Measurements from ENCODE around the gene LIN28B.
"Not testable (repeated sequence)": the region's sequence is repeated elsewhere in the genome, so short reads cannot be mapped to it uniquely, and the experiment has no call there.

The LIN28B gene

DNA sequence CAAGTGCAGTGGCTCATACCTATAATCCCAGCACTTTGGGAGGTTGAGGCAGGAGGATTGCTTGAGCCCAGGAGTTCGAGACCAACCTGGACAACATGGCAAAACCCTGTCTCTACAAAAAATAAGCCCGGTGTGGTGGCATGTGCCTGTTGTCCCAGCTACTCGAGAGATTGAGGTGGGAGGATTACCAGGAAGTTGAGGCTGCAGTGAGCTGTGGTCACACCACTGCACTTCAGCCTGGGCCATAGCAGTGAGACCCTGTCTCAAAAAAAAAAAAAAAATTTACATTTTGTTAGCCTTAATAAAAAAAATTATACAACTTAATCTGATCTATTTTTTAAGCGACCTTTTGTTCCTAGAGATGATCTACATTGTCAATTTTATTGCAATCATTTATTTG, 56.6 kb downstream of the LIN28B start:
- DNase-seq (ENCODE audit: low read depth, low spot score) = not testable (repeated sequence)

DNA sequence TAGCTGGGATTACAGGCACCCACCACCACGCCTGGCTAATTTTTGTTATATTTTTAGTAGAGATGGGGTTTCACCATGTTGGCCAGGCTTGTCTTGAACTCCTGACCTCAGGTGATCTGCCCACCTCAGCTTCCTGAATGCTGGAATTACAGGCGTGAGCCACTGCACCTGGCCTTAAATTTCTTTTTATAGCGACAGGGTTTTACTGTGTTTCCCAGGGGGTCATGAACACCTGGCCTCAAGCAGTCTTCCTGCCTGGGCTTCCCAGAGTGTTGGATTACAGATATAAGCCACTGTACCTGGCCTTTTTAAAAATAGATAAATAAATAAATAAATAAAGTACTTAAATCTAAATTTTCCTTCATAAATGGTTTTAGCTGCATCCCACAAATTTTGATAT, 57.5 kb downstream of the LIN28B start:
- DNase-seq (ENCODE audit: low read depth, low spot score) = no peak

DNA sequence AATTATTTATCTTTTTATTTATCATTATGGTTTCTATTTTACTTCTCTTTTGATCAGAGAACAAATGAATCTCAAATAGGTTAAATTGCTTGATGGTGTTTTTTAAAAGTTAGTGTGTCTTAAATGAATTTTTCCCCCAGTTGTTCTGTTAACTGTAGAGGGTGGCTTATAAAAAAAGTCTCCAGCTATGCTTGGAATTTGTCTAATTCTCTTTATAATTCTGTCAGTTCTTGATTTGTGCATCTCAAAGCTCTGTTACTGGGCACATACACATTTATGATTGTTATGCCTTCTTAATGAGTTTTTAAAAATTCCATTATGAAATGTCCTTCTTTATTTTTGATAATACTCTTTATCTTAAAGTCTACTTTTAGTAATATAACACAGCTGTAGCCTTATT, 58.0 kb downstream of the LIN28B start:
- DNase-seq (ENCODE audit: low read depth, low spot score) = no peak

DNA sequence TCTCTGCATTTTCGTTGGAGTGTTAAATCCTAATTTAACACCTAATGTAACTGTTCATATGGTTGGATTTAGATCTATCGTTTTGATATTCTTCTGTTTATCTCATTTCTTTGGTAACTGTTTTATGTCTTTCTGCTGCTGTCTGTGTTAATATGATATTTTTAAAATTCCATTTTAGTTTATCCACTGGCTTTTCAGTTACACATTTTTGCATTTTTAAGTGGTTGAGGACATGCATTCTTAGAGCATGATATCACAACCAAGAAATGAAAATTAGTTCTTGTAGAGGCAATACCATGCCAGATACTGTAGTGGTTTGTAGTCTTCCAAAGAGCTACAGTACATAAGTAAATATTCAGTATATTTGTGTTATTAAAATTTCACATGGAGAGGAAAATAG, 58.6 kb downstream of the LIN28B start:
- no peak for DNase-seq (ENCODE audit: low read depth, low spot score)

DNA sequence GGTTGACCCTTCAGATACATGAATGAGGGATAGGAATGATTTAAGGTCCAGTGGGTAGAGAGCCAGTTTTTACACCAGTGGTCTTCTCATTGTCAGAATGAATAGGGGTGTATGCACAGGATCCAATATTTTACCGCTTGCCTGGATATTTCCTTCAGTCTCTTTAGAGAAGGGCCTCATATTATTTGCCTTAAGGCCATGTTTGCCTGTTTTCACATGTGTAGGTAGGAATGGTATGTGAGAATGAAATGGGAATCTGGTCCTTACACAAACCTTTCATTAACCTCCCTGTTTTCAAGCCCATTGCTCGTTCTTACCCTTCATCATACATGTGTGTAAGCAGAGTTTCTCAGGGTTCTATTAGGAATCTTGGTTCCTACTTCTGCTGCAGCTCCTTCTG, 62.4 kb downstream of the LIN28B start:
- DNase-seq (ENCODE audit: low read depth, low spot score) = no peak

DNA sequence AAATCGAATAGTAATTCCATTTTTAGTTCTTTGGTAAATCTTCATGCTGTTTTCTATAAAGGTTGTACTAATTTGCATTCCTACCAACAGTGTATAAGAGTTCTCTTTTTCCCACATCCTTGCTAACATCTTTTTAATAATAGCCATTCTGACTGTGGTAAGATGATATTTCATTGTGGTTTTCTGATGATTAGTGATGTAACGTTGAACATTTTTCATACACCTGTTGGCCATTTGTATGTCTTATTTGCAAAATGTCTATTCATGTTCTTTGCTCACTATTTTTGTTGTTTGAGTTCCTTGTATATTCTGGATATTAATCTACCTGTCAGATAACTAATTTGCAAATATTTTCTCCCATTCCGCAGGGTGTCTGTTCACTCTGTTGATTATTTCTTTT, 64.5 kb downstream of the LIN28B start:
- no peak for DNase-seq (ENCODE audit: low read depth, low spot score)

DNA sequence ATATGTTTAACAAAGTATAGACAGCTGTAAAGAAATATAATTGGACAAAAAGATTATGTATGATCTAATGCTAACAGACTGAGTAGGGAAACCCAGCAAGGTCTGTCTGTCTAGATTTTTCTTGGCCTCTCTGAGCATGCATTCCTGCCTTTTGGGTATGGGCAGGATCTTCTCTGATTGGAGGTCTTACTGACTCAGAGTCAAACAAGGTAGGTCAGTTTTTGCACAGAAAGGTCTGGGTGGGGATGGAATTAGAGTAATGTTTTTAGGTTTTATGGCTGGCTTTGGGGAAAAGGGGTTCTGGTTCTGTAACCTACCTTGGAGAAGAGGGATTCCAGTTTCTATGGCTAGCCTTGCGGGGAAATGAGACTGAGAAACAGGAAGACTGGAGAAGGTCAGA, 65.5 kb downstream of the LIN28B start:
- DNase-seq (ENCODE audit: low read depth, low spot score) = no peak

DNA sequence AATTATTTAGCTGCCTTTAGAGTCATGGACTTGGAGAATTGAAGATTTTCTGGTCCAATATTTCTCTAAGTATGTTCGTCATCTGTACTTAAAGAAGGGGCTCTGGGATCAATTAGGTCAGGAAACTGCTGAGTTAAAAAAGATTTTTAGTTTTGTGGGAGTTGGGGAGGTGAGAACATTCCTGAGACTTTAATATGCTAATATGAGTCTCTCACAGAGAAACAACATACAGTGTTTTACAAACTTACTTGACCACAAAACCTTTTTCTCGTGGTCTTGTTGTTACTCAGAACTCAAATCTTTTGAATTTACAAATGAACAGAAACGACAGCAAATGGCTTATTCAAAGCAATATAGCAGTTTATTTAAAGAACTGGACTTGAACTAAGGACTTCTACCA, 67.9 kb downstream of the LIN28B start:
- DNase-seq (ENCODE audit: low read depth, low spot score) = no peak

DNA sequence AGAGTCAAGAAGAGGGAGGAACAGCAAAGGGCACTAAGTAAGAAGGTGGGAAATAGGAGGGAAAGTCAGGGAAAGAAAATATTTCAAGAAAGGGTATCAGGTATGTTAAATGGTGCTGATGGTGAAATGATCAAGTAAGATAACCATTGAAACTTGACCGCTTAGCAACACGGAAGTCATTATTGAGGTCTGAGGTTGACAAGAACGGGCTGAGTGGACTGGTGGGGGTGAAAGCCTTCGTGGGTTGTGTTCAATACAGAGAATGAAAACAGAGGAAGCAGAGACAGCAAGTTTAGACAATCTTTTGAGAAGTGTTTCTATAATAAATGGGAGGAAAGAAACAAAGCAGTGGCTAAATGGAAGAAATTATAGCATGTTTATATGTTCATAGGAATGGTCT, 72.0 kb downstream of the LIN28B start:
- no peak for DNase-seq (ENCODE audit: low read depth, low spot score)

DNA sequence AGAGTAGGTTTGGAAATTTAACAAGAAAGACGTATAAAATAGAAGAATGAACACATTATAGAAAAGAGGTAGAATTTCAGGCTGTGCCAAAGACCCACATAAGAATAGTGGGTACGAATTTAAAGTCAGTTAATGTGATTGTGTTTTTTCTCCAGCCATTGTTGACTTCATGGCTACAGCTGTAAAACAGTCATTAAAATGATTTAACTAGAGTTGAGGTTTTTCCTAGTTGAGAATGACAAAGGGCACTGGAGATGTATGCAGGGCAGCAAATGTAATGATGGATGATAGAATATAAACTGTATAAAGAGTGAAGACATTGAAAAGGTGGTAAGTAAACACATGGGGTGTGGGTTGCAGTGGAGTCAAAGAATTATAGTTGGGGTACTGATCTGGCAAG, 72.7 kb downstream of the LIN28B start:
- no peak for DNase-seq (ENCODE audit: low read depth, low spot score)

DNA sequence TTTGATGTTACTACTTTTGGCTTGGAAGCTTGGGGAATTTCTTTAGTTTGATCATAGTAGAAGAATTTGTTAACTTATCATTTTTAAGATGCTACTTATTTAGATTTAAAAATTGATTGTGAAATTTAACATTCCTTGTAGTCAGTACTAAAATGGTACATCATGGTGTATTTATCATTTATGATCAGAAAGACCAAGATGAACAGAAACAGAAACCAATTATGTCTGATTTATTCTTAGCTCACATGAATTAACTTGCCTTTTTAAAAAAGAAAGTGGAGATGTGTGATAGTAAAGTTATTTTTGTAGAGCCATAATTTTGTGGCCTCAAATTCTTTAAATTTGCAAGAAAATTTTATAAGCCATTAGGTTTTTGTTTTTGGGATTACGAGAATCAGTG, 77.6 kb downstream of the LIN28B start:
- DNase-seq (ENCODE audit: low read depth, low spot score) = no peak

DNA sequence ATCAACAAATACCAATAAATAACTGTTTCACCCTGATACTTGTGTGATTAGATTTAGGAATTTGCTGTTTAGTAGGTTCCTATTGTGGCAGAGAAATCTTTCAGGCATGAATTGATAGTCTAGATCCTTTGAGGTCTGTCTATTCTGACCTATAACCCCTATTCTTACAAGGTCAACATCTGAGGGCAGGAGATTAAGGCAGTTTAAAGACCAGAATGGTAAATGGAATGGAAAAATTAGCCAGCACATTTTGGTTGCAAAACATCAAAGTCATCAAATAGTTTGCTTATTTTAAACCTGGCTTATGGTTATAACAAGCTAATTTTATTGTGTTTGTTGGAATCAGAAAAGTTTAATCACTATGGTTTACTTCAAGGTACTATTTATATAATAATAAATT, 78.4 kb downstream of the LIN28B start:
- no peak for DNase-seq (ENCODE audit: low read depth, low spot score)

DNA sequence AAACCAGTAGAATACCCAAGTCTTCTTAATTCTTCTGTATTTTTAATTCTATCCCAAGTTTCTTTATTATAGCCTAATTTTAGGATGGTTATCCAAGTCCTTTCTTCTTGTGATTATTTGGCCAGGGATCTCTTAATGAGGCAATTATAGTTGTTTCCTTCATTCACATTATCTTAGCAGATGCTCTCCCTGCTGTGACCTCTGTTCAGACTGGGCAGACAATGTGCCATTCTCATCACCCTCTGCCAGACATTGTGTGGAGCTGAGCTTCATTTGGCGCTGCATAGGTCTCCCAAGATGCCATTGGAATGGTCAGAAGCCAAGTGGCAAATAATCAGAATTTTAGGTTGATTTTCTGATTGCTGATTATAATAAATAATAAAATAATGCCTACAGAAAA, 79.4 kb downstream of the LIN28B start:
- no peak for DNase-seq (ENCODE audit: low read depth, low spot score)

DNA sequence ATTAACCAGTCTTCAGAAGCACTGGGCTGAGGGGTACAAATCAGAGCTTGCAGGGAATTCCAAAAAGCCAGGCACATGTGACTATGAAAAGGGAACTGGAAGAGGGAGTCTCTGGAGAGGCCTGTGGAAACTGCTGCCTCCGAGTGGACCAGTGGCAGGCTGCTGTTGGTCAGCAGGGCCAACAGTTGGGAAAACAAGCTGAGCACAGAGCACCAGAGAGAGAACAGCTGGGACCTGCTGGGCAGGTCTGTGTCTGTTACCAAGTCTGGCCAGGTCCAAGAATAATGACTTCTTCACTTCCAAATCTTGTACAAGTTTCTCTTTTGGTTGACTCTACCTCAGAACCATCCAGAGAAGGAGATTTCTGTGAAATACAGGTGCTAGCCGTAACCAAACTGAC, 81.4 kb downstream of the LIN28B start:
- no peak for DNase-seq (ENCODE audit: low read depth, low spot score)

DNA sequence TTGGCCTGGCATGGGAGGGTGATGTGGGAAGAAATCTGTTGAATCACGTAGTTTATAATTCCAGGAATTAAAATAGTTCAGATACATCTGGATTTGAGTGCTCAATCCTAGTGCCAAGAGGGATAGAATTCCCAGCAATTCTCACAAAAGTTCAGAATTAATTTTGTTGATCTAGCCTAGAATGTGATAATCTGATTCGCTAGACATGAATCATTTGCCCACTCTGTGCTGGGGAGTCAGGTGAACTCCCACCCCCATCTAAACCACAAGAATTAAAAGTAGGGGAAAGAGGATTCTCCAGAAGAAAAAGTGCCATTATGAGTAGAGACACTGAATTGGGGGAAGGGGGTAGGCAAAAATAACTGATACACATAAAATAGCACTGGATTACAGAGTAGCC, 85.0 kb downstream of the LIN28B start:
- DNase-seq (ENCODE audit: low read depth, low spot score) = no peak

DNA sequence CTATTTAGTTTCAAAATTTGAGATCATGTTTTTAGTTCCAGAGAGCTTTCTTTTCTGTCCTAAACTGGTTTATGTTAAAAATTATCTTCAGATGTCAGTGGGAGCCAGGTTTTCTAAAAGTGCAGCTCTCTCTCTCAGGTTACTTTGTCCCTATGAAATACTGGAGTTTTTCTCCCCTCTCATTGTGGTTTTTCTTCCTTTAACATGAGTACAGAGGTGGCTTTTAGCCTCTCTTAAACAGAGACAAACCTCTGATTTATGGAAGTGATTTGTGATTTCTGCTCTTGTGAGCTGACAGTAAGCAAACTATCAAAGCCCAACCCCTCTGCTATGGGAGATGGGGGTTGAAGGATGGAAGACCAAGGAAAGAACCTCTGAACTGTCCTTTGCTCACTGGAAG, 85.7 kb downstream of the LIN28B start:
- DNase-seq (ENCODE audit: low read depth, low spot score) = no peak

DNA sequence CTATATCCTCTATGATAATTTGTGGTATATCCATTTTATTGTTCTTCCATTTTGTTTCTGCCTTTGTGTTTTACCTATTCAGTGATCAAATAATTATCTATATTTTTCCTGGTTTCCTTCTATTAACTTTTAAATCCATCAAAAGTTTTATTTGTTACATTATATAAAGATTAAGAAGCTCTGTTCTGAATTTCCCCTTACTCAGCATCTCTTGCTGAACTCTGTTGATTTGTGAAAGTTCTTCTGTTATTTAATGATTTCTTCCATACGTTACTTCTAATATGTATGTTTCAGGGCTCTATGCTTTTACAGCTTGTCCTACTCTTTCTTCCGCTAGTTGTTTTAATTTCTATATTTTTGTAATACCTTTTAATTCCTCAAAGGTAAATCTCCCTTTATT, 87.1 kb downstream of the LIN28B start:
- no peak for DNase-seq (ENCODE audit: low read depth, low spot score)

DNA sequence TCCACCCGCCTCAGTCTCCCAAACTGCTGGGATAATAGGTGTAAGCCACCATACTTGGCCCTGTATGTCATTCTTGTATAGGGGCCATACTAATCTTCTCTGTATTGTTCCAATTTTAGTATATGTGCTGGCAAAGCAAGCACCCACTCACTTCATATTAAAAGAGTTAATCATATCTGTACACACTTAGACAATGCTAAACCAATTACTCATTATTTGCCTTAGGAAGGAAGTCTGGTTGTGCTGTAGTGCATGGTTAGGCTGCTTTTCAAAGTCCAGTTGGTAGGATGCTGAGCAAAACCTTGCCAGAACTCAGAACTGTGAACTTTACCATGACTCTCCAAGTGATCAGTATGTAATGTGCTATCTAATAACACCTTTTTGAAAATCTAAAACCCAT, 88.6 kb downstream of the LIN28B start:
- no peak for DNase-seq (ENCODE audit: low read depth, low spot score)

DNA sequence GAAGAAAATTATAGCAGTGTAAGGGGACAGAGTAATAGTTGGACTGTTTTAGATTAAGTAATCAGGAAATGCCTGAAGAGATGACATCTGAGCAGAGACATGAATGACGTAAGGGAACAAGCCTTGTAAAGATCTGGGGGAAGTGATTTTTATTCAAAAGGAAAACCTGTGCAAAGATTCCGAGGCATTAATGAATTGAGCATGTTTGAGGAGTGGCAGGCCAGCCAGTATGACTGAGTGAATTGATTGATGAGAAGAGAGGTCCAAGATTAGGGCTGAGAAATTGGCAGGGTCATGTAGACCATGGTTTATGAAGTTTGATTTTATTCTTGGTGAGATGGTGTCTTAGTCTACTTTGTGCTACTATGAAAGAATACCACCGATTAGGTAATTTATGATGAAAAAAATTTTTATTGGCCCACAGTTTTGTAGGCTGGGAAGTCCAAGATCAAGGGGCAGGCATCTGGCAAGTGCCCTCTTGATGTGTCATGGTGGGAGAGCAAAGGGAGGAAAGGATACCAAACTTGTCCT, 95.1 kb downstream of the LIN28B start:
- DNase-seq (ENCODE audit: low read depth, low spot score) = no peak

DNA sequence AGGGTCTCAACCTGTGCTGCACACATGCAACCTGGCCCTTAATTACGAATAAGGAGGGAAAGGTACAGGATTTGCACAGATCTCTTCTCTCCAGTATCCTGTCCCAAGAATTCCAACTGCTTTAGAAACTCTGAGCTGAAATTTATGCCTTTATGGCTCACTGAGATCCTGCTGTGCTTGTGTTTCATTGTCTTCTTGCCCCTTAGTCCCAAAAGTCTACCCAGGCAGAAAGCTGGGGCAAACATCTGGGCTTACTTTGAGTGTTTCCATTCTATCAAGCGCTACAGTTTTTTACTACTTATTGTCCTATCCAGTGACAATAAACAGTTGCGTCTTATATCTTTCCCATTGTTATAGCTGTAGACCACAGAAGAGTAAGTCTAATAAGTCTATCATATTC, 99.7 kb downstream of the LIN28B start:
- no peak for DNase-seq (ENCODE audit: low read depth, low spot score)

DNA sequence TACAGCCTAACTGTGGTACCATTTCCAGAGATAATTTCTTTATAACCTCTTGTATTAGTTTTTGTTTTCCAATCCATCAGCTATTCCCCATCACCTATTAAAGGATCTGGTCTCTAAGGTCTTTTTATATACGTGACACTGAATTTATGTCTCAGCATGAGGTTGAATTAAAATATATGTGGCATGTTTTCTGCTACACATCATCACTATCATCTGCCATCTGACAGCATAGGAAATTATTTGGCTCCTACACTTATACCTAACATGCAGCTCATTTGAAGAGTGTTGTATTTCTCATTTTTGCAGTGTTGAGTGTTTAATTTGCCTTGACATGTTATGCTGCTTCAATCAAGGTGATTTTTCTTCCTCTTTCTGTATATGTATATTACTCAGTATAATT, 100.3 kb downstream of the LIN28B start:
- no peak for DNase-seq (ENCODE audit: low read depth, low spot score)

DNA sequence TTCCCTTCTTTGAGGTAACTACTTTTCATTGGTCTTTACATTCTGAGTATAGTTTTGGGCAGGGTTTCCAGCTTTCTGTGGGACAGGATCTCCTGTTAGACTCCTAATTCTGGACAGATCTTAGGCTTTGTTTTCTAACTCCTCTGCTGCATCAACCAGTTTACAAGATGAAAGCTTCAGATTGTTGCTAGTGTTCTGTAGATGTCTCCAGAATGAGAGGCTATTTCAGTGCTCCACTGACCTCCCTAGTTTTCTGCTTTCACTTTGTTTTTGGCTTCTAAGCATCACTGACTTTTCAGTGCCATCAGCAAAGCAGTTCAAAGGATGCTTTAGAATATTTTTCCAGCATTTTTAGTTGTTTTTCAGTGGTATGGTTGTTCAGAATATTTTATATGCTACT, 101.4 kb downstream of the LIN28B start:
- DNase-seq (ENCODE audit: low read depth, low spot score) = no peak

DNA sequence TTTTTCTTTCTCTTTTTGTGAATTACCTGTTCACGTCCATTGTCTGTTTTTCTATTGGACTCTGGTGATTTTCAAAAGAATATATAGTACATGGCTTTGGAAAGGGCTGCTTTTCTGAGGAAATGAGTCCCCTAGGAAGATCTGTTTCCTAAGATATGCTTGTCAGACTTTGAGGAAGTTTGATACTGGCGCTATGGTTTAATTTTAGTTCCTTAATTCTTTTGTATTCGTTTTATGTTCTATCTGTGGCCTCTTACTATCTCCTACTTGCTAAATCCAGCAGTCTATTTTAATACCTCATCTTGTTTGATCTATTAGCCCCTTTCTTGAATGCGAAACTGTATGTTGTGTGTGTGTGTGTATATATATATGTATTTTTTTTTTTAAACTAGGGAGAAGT, 101.9 kb downstream of the LIN28B start:
- no peak for DNase-seq (ENCODE audit: low read depth, low spot score)

DNA sequence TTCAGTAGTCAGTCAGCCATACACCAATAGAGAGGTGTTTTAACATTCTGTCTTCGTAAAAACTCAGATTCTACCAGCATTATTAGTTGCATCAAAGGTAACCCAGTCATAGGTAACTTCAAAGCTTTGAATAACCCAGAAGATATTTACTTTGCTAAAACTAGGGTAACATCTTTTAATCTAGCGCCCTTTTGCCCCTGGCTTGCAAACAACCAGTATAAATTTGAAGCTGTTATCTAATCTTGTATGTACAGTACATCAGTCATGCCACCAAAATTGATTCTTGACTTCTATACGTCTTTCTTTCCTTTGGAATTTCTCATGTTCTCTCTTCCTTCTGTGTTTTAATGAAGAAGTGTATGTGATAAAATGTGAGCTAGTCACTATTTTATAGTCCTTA, 109.3 kb downstream of the LIN28B start:
- no peak for DNase-seq (ENCODE audit: low read depth, low spot score)

DNA sequence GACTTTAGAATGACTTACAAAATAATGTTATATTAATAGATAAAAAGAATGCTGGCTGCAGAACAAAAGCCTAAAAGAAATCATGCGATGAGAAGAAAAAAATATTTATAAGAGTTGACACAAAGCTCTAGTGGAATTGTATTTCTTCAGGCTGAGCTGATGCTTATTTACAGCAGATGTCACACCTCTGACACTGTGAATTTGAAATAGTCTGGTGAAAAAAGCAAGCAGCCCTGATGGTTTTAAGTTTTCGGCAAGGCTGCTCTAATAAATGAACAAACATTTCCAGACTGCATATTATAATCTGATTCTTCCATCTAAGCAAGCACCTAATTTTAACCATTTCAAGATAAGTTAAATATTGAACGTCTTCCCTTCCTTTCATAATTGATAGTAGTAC, 109.9 kb downstream of the LIN28B start:
- DNase-seq (ENCODE audit: low read depth, low spot score) = no peak
